H9 (cell line): ENCODE results near the gene CDIPT. TPM values are rescaled to one million over a fixed set of nuclear protein-coding genes. Genes with fewer than 3 reads are reported as not detected.

Source experiments
- DNase-seq: peaks from one replicate; pipeline ENCODE4 v3.0.0-alpha.2; 2017
- H2AFZ ChIP-seq: one replicate; pipeline ENCODE4 v1.6.1; 2013; ENCODE audit warnings: mild to moderate bottlenecking, low read length, control low read depth, moderate library complexity
- H2AK5ac ChIP-seq: 2 replicates; pipeline ENCODE4 v1.6.1; 2013; ENCODE audit warnings: low read length, control low read depth, mixed read lengths; ENCODE audit not compliant: insufficient read length
- H2BK120ac ChIP-seq: one replicate; pipeline ENCODE4 v1.6.1; 2013; ENCODE audit warnings: low read depth, mild to moderate bottlenecking, low read length, control low read depth, inconsistent platforms; ENCODE audit not compliant: poor library complexity, severe bottlenecking
- H2BK12ac ChIP-seq: 2 replicates; pipeline ENCODE4 v1.6.1; 2013; ENCODE audit warnings: low read length, control low read depth, mixed read lengths, low read depth; ENCODE audit not compliant: insufficient read length
- H2BK15ac ChIP-seq: 2 replicates; pipeline ENCODE4 v1.6.1; 2013; ENCODE audit warnings: low read depth, low read length, control low read depth
- H2BK20ac ChIP-seq: one replicate; pipeline ENCODE4 v1.6.1; 2013; ENCODE audit warnings: low read depth, mild to moderate bottlenecking, low read length, control low read depth, inconsistent platforms; ENCODE audit not compliant: poor library complexity, severe bottlenecking
- H2BK5ac ChIP-seq: 2 replicates; pipeline ENCODE4 v1.6.1; 2013; ENCODE audit warnings: low read length, control low read depth, mixed read lengths; ENCODE audit not compliant: insufficient read length
- H3K14ac ChIP-seq: 2 replicates; pipeline ENCODE4 v1.6.1; 2013; ENCODE audit warnings: low read length, control low read depth; ENCODE audit not compliant: insufficient read depth
- H3K18ac ChIP-seq: 2 replicates; pipeline ENCODE4 v1.6.1; 2013; ENCODE audit warnings: low read depth, mild to moderate bottlenecking, mixed read lengths, low read length, control low read depth; ENCODE audit not compliant: insufficient read length
- H3K23ac ChIP-seq: 2 replicates; pipeline ENCODE4 v1.6.1; 2013; ENCODE audit warnings: low read length, control low read depth, mixed read lengths, low read depth; ENCODE audit not compliant: insufficient read length
- H3K23me2 ChIP-seq: 2 replicates; pipeline ENCODE4 v1.6.1; 2013; ENCODE audit warnings: low read depth, mild to moderate bottlenecking, mixed read lengths, low read length, control low read depth; ENCODE audit not compliant: insufficient read length, poor library complexity, severe bottlenecking
- H3K27ac ChIP-seq: 2 replicates; pipeline ENCODE4 v1.5.1; 2013; ENCODE audit warnings: low read length, control low read depth, mixed read lengths, low read depth; ENCODE audit not compliant: insufficient read length
- H3K27me3 ChIP-seq: 2 replicates; pipeline ENCODE4 v1.6.1; 2013; ENCODE audit warnings: low read length, control low read depth, inconsistent platforms; ENCODE audit not compliant: insufficient read depth
- H3K4ac ChIP-seq: 2 replicates; pipeline ENCODE4 v1.6.1; 2013; ENCODE audit warnings: low read depth, mild to moderate bottlenecking, control low read depth, inconsistent platforms, low read length, moderate library complexity
- H3K4me1 ChIP-seq: 2 replicates; pipeline ENCODE4 v1.6.1; 2013; ENCODE audit warnings: low read length, control low read depth, inconsistent platforms; ENCODE audit not compliant: insufficient read depth
- H3K4me2 ChIP-seq: 2 replicates; pipeline ENCODE4 v1.6.1; 2013; ENCODE audit warnings: low read length, control low read depth, mixed read lengths; ENCODE audit not compliant: insufficient read length, insufficient read depth
- H3K56ac ChIP-seq: 2 replicates; pipeline ENCODE4 v1.6.1; 2013; ENCODE audit warnings: low read depth, mild to moderate bottlenecking, mixed read lengths, low read length, control low read depth; ENCODE audit not compliant: insufficient read length
- H3K79me1 ChIP-seq: 2 replicates; pipeline ENCODE4 v1.6.1; 2013; ENCODE audit warnings: low read depth, mild to moderate bottlenecking, moderate library complexity, low read length, control low read depth, inconsistent platforms; ENCODE audit not compliant: insufficient read depth, poor library complexity, severe bottlenecking
- H3K79me2 ChIP-seq: 2 replicates; pipeline ENCODE4 v1.6.1; 2013; ENCODE audit warnings: low read length, control low read depth, inconsistent platforms; ENCODE audit not compliant: insufficient read depth
- H3K9ac ChIP-seq: 2 replicates; pipeline ENCODE4 v1.6.1; 2013; ENCODE audit warnings: low read length, control low read depth, mixed read lengths; ENCODE audit not compliant: insufficient read length; ENCODE audit errors: extremely low read depth
- H3K9me3 ChIP-seq: one replicate; pipeline ENCODE4 v1.6.1; 2013; ENCODE audit warnings: low read depth, low read length, inconsistent platforms; ENCODE audit not compliant: control insufficient read depth
- H3T11ph ChIP-seq: one replicate; pipeline ENCODE4 v1.6.1; 2013; ENCODE audit warnings: mild to moderate bottlenecking, low read length, control low read depth, inconsistent platforms
- H4K20me1 ChIP-seq: one replicate; pipeline ENCODE4 v1.6.1; 2013; ENCODE audit not compliant: control insufficient read depth, insufficient read length, insufficient read depth
- H4K5ac ChIP-seq: 2 replicates; pipeline ENCODE4 v1.6.1; 2013; ENCODE audit warnings: low read depth, mild to moderate bottlenecking, mixed read lengths, low read length, control low read depth; ENCODE audit not compliant: insufficient read length
- H4K8ac ChIP-seq: replicated peaks from 2 replicates; pipeline ENCODE4 v1.6.1; 2013; ENCODE audit warnings: low read length, control low read depth, mixed read lengths, low read depth; ENCODE audit not compliant: insufficient read length
- H4K91ac ChIP-seq: 2 replicates; pipeline ENCODE4 v1.6.1; 2013; ENCODE audit warnings: low read depth, mild to moderate bottlenecking, moderate library complexity, mixed read lengths, low read length, control low read depth; ENCODE audit not compliant: insufficient read length
- H3K27ac Mint-ChIP-seq, 3 experiments: 2 replicates in 2 of 3; 3 replicates in 1 of 3; pipeline ENCODE4 v1.8.0; 2020 to 2021; ENCODE audit warnings: mixed read lengths in 3 of 3, mild to moderate bottlenecking in 1 of 3, moderate library complexity in 1 of 3
- H3K27me3 Mint-ChIP-seq: 2 replicates; pipeline ENCODE4 v1.8.0; 2021; ENCODE audit warnings: low read depth, mild to moderate bottlenecking, moderate library complexity, mixed read lengths
- H3K36me3 Mint-ChIP-seq, 3 experiments: 2 replicates in 2 of 3; 3 replicates in 1 of 3; pipeline ENCODE4 v1.8.0; 2020 to 2021; ENCODE audit warnings: low read depth in 3 of 3, mixed read lengths in 3 of 3; ENCODE audit not compliant: insufficient read depth in 1 of 3
- H3K4me1 Mint-ChIP-seq, 2 experiments: 2 replicates each; pipeline ENCODE4 v1.8.0; 2020; ENCODE audit warnings: mixed read lengths in 2 of 2
- H3K4me3 Mint-ChIP-seq, 2 experiments: 2 replicates in 1 of 2; 3 replicates in 1 of 2; pipeline ENCODE4 v1.8.0; 2020 to 2021; ENCODE audit warnings: mild to moderate bottlenecking in 2 of 2, mixed read lengths in 2 of 2, moderate library complexity in 1 of 2
- H3K9me3 Mint-ChIP-seq, 2 experiments: 2 replicates in 1 of 2; 3 replicates in 1 of 2; pipeline ENCODE4 v1.8.0; 2020; ENCODE audit warnings: mild to moderate bottlenecking in 2 of 2, mixed read lengths in 2 of 2, moderate library complexity in 1 of 2
- CTCF ChIP-seq: fragments of 200-600 bp; sonication (generic); conservative IDR thresholded peaks from 3 replicates; pipeline ENCODE4 v1.8.0; 2021; ENCODE audit warnings: antibody characterized with exemption, mild to moderate bottlenecking
- WGBS: extraction: QIAGEN DNeasy Blood & Tissue Kit; methylation state at CpG from one replicate; pipeline ENCODE4 v1.1.7; 2013; ENCODE audit warnings: missing lambda C conversion rate, low lambda C conversion rate, mixed read lengths; ENCODE audit not compliant: insufficient read length; ENCODE audit errors: extremely low coverage; 5-methylcytosine and 5-hydroxymethylcytosine counted together
- total RNA-seq: library from RNA; stranded (reverse); gene quantifications from 2 replicates; pipeline ENCODE4 v1.2.1, GENCODE V29; 2021

CDIPT gene
- total RNA-seq, 1 experiment from 2014 or later, result 70.6 TPM

DNA sequence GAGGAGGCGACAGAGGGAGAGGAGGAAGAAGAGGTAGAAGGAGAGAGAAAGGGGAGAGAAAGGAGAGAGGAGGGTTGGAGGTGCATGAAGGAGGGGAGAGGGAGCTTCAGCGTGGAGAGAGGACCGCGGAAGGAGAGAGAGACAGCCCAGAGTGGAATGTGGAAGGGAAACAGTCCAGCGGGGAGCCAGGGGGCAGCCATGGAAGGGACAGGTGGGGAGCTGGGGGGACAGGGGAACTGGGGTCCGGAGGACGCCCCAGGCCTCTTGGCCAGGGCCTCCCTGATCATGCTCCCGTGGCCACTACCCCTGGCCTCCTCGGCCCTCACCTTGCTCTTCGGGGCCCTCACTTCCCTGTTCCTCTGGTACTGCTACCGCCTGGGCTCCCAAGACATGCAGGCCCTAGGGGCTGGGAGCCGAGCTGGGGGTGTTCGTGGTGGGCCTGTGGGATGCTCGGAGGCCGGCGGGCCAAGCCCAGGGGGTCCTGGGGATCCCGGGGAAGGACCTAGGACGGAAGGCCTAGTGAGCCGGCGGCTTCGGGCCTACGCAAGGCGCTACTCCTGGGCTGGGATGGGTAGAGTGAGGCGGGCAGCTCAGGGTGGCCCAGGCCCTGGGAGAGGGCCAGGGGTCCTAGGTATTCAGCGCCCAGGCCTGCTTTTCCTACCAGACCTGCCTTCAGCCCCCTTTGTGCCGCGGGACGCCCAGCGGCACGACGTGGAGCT lies 38.0 kb upstream of the CDIPT start:
- H2BK20ac ChIP-seq, result no peak overlapping the region
- H2BK15ac ChIP-seq, result no peak overlapping the region
- no peaks in the 10 kb centered on the region; the same call in 1 of the 2 replicates for H3K79me2 ChIP-seq
- WGBS, result no CpG with 5 or more reads among the region's 31 CpGs
- H4K20me1 ChIP-seq, result no peaks in the 10 kb centered on the region
- H2AK5ac ChIP-seq, result no peak overlapping the region
- H3K4me1 ChIP-seq, result peaks cover 2% of the 10 kb centered on the region
- H3K23me2 ChIP-seq, result peaks cover 25% of the 10 kb centered on the region
- Mint-ChIP-seq H3K4me3 (peak overlapping the region; percentile 90 to 96), H3K27me3 (no peaks in the 10 kb centered on the region), H3K27ac (peak overlapping the region in 1 of 3 experiments; percentile 89; a peak in 4 of 7 replicates), H3K9me3 (no peaks in the 10 kb centered on the region), H3K36me3 (peaks cover 13 to 17% (median 13%) of the 10 kb centered on the region in 3 experiments; a peak in 6 of 7 replicates), H3K4me1 (peaks cover 24 to 29% of the 10 kb centered on the region in 2 experiments)
- no peak overlapping the region for H4K91ac ChIP-seq
- peak overlapping the region; percentile 96 for H3K4me2 ChIP-seq
- no peak overlapping the region for H4K8ac ChIP-seq
- peak overlapping the region; percentile 65 for H3K9ac ChIP-seq
- no peak for TF ChIP-seq CTCF
- H3K18ac ChIP-seq, result peak overlapping the region; percentile 67
- H4K5ac ChIP-seq, result no peak overlapping the region
- no peaks in the 10 kb centered on the region for H3K27me3 ChIP-seq
- no peak overlapping the region for H3K4ac ChIP-seq
- H3T11ph ChIP-seq, result no peak overlapping the region
- no peaks in the 10 kb centered on the region for H3K9me3 ChIP-seq
- H3K79me1 ChIP-seq, result peaks cover 3% of the 10 kb centered on the region
- H2BK120ac ChIP-seq, result no peak overlapping the region
- DNase-seq, result no peak
- no peak overlapping the region for H2BK5ac ChIP-seq
- H2AFZ ChIP-seq, result no peak overlapping the region
- H3K23ac ChIP-seq, result no peak overlapping the region
- H3K27ac ChIP-seq, result no peak overlapping the region
- no peak overlapping the region for H3K14ac ChIP-seq
- H2BK12ac ChIP-seq, result no peak overlapping the region
- no peak overlapping the region for H3K56ac ChIP-seq
